GM23248 (cell line): ENCODE measurements around the gene IL17REL.

Source experiments
- EZH2 ChIP-seq: fragments of 200-600 bp; sonication (generic); IDR thresholded peaks from 2 replicates; pipeline ENCODE4 v1.6.1; 2018; ENCODE audit warnings: antibody characterized with exemption, mild to moderate bottlenecking; ENCODE audit not compliant: insufficient read depth, poor library complexity, severe bottlenecking
- EZH2phosphoT487 ChIP-seq: fragments of 200-600 bp; sonication (generic); IDR thresholded peaks from 2 replicates; pipeline ENCODE4 v1.6.1; 2018; ENCODE audit warnings: antibody characterized with exemption, moderate library complexity, mild to moderate bottlenecking, low read depth; ENCODE audit not compliant: insufficient read depth

GRCh38 chr22:50034126-50035081, 21.8 kb upstream of the IL17REL start:
- TF ChIP-seq EZH2phosphoT487: no peak
- TF ChIP-seq EZH2: no peak
